GM12892 (cell line): Measurements from ENCODE around the gene SMARCC2.
"Not testable (repeated sequence)": the region's sequence is repeated elsewhere in the genome, so short reads cannot be mapped to it uniquely, and the experiment has no call there.

Experiments
- DNase-seq: peaks from one replicate; pipeline ENCODE4 v3.0.0; 2011; ENCODE audit not compliant: insufficient read length
- FAIRE-seq: peaks from 2 replicates; lab custom pipeline; 2011; peaks lifted over from hg19 to GRCh38; lab: Jason Lieb, UNC
- POLR2A ChIP-seq: IDR thresholded peaks from 2 replicates; pipeline ENCODE4 v1.6.1; 2011; ENCODE audit warnings: low read depth, low read length, control low read depth
- POLR2AphosphoS5 ChIP-seq: IDR thresholded peaks from 2 replicates; pipeline ENCODE4 v1.6.1; 2011; ENCODE audit warnings: low read depth, low read length, control low read depth
- TAF1 ChIP-seq: IDR thresholded peaks from 2 replicates; pipeline ENCODE4 v1.6.1; 2011; ENCODE audit warnings: low read depth, mild to moderate bottlenecking, control low read depth, low read length, borderline replicate concordance

The SMARCC2 gene

GRCh38 chr12:56204275-56204674 is 15.0 kb upstream of the SMARCC2 start:
- TF ChIP-seq POLR2A (no peak), TAF1 (no peak), POLR2AphosphoS5 (no peak)
- DNase-seq (no peak), FAIRE-seq (no peak)

- no peak for DNase-seq
- FAIRE-seq: no peak
- TF ChIP-seq POLR2A: no peak
- no peak for TF ChIP-seq POLR2AphosphoS5
- TF ChIP-seq TAF1: no peak
These were observed 13.6 kb upstream of the SMARCC2 start for GRCh38 chr12:56202838-56203237.

GRCh38 chr12:56202366-56202765 is 13.1 kb upstream of the SMARCC2 start:
- FAIRE-seq (no peak), DNase-seq (no peak)
- TF ChIP-seq POLR2AphosphoS5 (no peak), POLR2A (no peak), TAF1 (no peak)

GRCh38 chr12:56198836-56199235 is 9.6 kb upstream of the SMARCC2 start:
- DNase-seq (no peak), FAIRE-seq (no peak)
- TF ChIP-seq POLR2A (no peak), POLR2AphosphoS5 (no peak), TAF1 (no peak)

- TF ChIP-seq POLR2A (no peak), POLR2AphosphoS5 (no peak), TAF1 (no peak)
- no peak for FAIRE-seq
- DNase-seq: no peak
These were observed 8.8 kb upstream of the SMARCC2 start for GRCh38 chr12:56197921-56198635.

- not testable (repeated sequence) for FAIRE-seq, DNase-seq
These were observed 7.7 kb upstream of the SMARCC2 start for GRCh38 chr12:56196818-56197550.

- DNase-seq (peak; percentile 43), FAIRE-seq (peak; percentile 86)
- TF ChIP-seq TAF1: 0 out of 2 replicates have a peak, but pooled peaks have one; percentile 22
- no peak for TF ChIP-seq POLR2AphosphoS5
- TF ChIP-seq POLR2A: peak; percentile 30; the same call in 1 of the 2 replicates
These were observed 3.8 kb upstream of the SMARCC2 start for GRCh38 chr12:56193025-56193578.

- DNase-seq (no peak), FAIRE-seq (no peak)
- TF ChIP-seq TAF1: no peak
- no peak for TF ChIP-seq POLR2A
- no peak for TF ChIP-seq POLR2AphosphoS5
These were observed 3.3 kb upstream of the SMARCC2 start for GRCh38 chr12:56192582-56192981.

- FAIRE-seq (no peak), DNase-seq (no peak)
- TF ChIP-seq TAF1: no peak
- no peak for TF ChIP-seq POLR2AphosphoS5
- TF ChIP-seq POLR2A: no peak
These were observed 1.4 kb upstream of the SMARCC2 start for GRCh38 chr12:56190695-56191155.

- peak; percentile 78 for FAIRE-seq
- DNase-seq: peak; percentile 52
- TF ChIP-seq TAF1: no peak
- TF ChIP-seq POLR2AphosphoS5: no peak
- TF ChIP-seq POLR2A: 0 out of 2 replicates have a peak, but pooled peaks have one; percentile 21
These were observed 823 bp upstream of the SMARCC2 start for GRCh38 chr12:56189918-56190694.

GRCh38 chr12:56188778-56189098 is 545 bp downstream of the SMARCC2 start:
- no peak for FAIRE-seq
- DNase-seq: no peak
- no peak for TF ChIP-seq TAF1
- no peak for TF ChIP-seq POLR2AphosphoS5
- TF ChIP-seq POLR2A: no peak
